ENCODE results near the gene SLC22A14.
"Not testable (repeated sequence)": the region's sequence is repeated elsewhere in the genome, so short reads cannot be mapped to it uniquely, and the experiment has no call there.

Gene SLC22A14, protein sequence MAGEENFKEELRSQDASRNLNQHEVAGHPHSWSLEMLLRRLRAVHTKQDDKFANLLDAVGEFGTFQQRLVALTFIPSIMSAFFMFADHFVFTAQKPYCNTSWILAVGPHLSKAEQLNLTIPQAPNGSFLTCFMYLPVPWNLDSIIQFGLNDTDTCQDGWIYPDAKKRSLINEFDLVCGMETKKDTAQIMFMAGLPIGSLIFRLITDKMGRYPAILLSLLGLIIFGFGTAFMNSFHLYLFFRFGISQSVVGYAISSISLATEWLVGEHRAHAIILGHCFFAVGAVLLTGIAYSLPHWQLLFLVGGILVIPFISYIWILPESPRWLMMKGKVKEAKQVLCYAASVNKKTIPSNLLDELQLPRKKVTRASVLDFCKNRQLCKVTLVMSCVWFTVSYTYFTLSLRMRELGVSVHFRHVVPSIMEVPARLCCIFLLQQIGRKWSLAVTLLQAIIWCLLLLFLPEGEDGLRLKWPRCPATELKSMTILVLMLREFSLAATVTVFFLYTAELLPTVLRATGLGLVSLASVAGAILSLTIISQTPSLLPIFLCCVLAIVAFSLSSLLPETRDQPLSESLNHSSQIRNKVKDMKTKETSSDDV
- 0.13 to 0.26 reads per million in 2 donors for total RNA-seq

DNA sequence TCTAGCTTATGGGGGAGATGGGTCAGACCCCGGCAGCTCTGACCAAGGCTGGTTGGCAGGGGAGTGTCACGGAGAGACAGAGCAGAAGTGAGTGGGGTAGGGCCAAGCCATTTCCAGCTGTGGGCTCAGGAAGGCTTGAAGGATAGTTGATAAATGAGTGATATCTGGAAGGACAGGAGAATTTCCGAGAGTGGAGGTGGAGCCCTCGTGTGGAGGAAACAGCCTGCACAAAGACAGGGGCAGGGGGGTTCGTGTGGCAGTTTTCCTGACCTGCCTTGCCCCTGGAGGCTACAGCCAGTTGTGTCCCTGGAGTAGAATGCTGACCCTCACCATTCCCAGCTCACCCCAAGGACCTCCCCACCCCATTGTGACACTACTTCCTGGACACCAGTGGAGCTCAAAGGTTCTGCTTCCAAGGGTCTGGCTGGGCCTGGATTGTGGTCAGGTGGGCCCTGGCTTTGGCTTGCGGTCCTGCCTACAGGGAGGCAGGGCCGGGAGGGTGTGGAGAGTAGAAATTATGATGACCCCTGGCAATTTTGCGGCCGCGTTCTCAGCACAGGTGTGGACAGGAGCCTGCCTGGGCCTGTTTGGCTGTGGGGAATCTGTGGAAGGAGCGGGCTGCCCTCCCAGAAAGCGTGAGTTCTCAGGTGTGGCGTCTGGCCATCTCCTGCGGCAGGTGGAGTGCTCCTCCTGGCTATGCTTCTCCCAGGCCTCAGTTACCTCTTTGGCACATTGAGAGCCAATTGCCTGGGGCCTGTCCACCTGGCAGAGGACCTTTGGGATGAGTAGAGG is at the start of gene SLC22A14:
TSS of gene SLC22A14 (plus strand) at position 400 of the 792 bp plus-strand sequence. CDS start 23,733 bp downstream, outside the sequence.
- DNase-seq = no peak

DNA sequence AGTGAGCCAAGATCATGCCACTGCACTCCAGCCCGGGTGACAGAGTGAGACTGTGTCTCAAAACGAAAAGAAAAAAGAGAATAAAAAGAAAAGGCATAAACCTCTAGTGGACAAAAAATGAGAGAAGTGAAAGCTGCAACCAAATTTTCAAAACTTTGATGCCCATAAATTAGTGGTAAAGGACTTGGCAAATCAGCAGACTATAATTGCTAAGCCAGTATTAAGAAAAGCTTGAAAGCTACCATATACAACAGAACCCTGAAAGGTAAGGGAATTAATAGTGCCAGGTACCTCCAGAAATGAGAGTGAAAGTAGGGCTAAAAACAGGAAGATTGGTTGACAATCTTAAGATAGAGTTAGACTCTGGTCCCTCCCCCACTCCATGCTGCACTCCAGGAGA is 49.4 kb upstream of the SLC22A14 start:
- no peak for DNase-seq

DNA sequence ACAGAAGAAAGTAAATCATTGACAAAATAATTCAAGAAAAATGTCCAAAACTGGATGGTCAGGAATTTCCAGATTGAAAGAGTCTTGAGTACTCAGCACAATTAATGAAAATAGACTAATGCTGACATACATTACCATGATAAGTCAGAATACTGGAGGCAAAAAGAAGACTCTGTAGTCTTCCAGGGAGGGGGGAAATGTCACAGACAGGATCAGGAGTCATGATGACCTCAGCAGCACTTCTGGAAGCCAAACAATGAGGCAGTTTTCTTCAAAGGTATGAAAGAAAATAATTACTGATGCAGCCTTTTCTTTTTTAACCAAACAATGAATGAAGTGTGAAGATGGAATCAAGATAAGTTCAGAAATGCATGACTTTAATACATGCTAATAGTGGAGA is 46.6 kb upstream of the SLC22A14 start:
- no peak for DNase-seq

DNA sequence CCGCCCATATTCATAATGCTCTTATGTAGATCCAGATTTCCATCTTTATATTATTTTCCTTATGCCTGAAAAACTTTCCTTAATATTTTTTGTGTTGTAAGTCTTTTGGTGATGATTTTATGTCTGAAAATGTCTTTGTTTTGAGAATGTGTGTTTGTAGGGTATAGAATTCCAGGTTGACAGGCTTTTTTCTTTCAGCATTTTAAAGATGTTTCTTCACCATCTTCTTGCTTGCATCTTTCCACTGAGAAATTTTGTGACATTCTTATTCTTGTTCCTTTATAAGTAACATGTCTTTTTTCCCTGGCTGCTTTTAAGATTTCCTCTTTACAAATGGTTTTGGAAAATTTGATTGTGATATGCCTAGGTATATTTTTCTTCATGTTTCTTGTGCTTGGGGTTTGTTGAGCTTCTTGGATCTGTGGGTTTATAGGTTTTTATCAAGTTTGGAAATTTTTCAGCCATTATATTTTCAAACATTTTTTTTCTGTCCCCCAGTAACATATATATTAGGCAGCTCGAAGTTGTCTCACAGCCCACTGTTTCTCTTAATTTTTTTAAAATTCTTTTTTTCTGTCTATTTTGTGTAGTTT is 43.6 kb upstream of the SLC22A14 start:
- no peak for DNase-seq

DNA sequence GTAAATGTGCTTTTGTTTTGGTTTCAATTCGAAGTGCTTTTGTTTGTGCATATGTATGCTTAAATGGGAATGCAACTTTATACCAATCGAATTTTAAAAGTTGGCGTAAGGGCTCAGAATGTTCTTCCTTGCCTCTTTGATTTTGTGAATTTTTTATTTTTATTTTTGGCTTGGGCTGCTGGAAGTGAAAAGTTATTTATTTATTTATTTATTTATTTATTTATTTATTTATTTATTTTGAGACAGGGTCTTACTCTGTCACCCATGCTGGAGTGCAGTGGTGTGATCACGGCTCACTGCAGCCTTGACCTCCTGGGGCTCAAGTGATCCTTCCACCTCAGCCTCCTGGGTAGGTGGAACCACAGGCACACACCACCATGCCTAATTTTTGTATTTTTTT is 39.3 kb upstream of the SLC22A14 start:
- not testable (repeated sequence) for DNase-seq

DNA sequence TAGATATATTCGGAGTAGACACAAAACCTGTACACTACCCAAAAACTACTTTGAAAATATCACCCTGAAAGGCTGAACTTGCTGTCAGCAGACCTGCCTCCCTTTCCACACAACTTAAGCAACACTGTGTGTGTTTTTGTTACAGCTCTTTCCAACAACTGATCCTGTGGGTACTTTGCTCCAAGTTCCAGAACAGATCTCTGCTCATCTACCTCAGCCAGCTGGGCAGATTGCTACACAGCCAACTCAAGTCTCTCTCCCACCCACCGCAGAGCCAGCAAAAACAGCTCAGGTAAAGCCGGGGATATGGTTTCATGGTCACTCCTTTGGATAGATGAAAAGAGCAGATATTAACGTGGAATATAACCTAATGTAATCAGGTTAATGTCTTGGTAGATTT is 36.2 kb upstream of the SLC22A14 start:
- DNase-seq = no peak

DNA sequence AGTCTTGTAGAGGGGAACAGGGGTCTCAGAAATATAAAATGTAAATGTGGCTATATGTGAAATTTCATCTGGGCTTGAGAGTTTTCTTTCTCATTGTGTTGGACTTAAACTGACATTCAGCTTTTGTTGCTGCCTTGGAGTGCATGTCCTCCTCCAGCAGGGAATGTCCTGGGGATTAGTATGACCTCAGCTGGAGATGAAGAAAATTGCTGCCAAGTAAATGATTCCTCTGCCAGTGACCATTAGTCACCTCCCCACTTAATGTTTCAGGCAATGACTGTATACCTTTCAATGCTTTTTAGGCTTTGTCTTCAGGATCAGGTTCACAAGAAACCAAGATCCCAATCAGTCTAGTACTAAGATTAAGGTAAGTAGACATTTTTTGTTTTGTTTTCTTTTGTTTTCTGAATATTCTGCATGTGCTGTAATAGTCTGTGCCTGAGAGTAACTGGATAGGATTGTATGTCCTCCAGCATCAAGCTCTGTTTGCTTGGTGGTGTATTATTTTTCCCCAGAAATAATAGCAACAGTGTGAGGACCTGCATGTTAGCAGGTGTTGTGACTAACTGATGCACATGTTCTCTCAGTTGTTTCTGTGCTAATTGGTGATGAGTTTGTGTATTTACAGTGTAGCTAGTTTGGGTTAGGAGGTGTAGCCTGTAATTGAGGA is 34.6 kb upstream of the SLC22A14 start:
- no peak for DNase-seq

DNA sequence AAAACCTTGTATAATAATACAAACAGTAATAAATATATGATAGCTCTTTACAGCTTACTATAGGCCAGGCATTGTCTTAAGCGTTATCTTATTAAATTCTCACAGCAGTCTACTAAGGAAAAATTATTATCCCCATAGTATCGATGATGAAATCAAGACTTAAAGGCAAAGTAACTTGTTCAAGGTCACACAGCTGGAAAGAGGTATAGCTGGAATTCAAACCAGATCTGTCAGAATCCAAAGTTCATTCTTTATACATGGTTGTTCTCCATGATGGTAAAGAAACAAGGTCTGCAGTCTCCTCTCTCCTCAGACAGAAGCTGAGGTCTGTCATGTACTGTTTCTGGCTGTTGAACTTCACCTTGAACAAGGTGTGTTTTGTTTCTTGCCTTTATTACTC is 31.9 kb upstream of the SLC22A14 start:
- no peak for DNase-seq

DNA sequence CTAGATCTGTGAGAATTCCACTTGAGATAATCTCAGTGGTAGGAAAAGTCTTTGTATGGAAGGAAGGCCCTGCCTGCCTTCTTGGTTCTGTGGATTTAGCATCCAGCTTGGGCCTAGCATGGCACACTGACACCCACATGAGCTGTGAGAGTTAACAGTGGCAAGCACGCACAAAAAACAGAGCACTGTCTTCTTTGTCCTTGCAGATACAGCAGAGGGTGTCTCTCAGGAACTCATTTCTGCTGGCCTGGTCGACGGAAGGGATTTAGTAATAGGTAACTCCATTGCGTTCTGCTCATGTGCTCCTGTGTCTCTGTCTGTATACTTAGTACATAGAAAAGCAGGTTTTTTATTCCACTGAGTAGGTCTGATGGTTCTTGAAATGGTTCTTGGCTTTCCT is 30.9 kb upstream of the SLC22A14 start:
- no peak for DNase-seq

DNA sequence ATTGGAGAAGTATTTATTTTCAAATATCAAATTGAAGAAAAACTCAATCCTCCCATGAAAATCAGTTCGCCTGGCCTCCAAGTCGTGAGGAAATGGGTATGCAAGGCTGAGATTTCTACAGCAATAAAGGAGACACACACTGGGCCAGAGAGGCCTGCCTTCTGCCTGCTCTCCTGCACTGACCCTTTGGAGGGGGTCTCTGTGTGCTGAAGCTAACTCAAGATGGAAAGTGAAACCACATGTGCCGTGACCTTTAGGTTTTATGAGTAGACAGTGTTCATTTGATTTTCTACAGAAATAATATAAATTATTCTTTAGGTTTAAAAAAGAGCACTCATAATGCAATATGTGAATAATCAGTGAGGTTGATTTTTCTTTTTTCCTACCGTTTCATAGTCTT is 28.4 kb upstream of the SLC22A14 start:
- DNase-seq = no peak

DNA sequence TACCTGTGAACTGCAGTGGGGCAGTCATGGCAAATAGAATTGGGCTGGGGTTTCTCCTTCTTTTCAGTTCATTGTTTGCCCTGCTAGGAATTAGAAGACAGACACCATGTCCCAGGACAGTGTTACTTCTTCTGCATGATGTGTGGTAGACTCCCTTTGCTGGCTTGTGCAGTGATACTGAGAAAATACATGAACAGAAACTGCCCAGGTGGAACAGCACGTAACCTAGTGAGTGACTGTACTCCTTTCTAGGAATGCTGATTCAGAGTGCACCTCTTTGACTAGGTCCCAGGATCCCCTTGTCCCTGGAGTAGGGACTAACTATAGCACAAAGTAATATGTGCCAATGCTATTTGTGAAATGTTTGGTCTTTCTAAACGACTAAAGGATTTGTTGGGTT is 27.2 kb upstream of the SLC22A14 start:
- no peak for DNase-seq

DNA sequence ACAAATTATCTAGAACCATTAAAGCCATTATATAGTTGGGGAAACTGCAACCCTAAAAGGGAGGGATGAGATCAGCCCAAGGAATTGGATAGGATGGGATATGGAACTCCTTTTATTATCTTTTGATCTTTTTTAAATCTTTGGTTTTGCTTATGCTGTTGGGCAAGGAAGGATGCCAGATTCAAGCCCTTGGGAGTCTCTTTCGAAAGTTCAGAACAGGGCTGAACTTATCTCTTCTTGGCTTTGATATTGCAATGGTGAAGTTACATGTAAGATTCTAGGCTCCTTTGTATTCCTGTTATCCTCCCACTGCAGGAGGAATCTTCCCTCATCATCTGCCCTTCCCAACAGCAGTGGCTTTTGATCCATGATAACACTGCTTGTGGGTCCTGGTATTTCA is 26.5 kb upstream of the SLC22A14 start:
- DNase-seq = no peak

DNA sequence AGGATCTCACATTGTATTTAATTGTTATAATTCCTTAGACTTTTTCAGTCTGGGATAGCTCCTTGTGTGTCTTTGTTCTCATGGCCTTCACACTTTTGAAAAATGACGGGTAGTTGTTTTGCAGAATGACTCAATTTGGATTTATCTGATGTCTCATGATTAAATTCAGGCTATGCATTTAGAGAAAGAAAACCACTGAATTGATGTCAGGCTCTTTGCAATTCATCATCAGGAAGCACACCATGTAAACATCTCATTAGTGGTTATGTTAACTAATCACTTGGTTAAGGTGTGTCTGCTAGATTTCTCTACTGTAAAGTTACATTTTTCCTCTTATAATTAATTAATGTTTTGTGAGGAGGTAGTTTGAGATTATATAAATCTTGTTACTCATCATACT is 24.5 kb upstream of the SLC22A14 start:
- no peak for DNase-seq

DNA sequence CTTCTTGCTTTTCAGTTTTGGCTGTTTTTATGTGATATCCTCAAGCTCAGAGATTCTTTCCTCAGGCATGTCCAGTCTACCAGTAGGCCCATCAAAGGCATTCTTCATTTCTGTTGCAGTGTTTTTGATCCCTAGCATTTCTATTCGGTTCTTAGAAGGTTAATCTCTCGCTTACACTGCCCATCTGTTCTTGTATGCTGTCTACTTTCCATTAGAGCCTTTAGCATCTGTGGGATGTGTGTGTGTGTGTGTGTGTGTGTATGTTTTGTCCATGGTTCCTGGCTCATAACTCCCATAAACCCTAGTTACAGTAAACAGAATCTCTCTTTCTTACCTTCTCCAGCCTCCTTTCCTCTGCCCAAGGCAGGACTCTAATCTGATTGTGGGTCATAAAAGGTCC is 21.6 kb upstream of the SLC22A14 start:
- DNase-seq = no peak

DNA sequence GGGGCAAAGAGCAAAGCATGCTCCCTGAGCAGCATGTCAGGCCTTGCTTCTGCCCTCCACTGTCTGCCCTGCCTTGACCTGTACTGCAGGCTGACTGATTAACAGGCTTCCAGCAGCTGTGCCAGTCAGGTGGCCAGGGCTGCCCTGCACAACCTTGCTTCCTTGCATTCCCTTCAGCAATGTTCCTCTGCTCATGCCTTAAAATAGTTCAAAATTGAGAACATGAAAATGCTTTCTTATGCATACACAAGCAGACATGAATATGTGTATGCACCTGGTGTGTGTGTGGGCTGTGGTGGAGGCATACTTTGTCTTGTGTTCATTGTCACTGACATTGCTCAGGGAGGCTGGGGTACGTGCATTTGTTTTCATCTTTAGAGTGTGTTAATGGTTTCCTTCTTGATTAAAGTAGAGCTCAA is 17.7 kb upstream of the SLC22A14 start:
- DNase-seq = no peak

DNA sequence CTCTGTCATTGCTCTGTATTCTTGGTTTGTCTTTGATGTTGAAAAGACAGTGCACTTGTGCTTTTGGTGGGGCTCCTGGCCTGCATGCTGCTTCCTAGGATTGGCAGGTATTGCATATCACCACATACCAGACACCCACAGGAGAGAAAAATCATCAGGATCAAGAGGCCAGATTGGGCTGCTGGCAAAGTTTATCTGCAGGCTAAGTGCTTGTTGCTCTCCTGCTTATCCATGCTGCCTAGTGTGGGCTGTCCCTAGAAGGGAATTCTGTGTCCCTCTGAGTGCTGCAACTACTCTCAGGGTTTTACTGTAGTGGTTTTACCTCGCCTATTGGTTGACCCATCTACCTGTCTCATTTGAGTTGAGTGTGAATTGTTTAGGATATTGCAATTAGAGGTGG is 17.3 kb upstream of the SLC22A14 start:
- DNase-seq = no peak

DNA sequence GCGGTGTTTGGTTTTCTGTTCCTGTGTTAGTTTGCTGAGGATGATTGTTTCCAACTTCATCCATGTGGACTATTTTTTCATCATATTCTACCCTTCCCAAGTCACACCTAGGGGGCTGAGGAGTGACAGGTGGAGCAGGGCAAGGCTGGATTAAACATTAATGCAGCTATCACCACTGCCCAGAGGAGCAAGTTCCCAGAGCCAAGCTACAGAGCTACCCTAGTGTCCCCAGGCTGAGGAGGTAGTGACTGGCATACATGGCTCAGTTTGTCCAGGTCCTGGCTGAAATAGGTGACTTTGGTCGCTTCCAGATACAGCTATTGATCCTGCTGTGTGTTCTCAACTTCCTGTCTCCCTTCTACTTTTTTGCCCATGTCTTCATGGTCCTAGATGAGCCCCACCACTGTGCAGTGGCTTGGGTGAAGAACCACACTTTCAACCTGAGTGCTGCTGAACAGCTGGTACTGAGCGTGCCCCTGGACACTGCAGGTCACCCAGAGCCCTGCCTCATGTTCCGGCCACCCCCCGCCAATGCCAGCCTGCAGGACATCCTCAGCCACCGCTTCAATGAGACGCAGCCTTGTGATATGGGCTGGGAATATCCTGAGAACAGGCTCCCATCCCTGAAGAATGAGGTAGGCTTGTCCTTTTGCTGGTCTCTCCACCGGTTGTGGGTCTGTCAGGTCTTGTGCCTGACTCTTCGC is 16.3 kb upstream of the SLC22A14 start, which contains the start of gene SLC22A13:
TSS of gene SLC22A13 (plus strand) at position 209 of the 704 bp plus-strand sequence. CDS start at position 258, 49 bp downstream.
- no peak for DNase-seq

DNA sequence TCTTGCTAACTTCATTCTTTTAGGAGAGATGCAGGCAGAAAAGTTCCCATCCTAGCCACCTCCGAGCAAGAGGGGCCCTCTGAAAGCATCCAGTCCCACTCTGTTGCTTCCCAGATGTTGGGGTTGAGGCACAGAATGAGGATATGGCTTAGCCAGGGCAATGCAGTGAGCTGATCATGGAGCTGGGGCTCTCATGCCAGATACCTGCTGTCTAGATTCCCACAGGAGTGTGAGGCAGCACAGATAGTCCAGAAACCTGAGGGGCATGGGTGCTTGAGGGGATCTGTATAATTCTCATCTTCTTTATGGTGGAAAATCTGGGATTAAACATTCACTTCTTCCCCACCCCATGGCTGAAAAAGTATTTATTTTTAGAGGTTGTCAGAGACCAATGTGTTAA is 15.3 kb upstream of the SLC22A14 start:
- DNase-seq = no peak

DNA sequence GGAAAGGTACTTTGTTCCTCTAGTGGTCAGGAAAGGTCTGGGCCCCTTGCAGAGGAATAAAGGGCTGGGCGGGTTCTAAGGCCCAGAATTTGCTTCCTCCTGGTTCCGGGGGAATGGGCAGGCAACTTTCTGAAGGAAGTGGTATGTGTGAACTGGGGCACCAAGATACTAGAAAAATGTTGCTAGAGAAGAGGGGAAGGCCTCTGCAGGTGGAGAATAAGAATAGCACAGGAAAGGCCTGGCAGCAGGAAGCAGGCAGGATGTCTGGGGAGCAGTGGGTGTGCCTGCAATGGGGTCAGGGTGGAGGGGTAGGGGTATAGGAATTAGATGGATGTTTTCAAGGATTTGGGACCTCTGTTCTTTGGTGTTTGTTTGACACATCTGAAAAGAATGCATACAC is 14.4 kb upstream of the SLC22A14 start:
- no peak for DNase-seq

DNA sequence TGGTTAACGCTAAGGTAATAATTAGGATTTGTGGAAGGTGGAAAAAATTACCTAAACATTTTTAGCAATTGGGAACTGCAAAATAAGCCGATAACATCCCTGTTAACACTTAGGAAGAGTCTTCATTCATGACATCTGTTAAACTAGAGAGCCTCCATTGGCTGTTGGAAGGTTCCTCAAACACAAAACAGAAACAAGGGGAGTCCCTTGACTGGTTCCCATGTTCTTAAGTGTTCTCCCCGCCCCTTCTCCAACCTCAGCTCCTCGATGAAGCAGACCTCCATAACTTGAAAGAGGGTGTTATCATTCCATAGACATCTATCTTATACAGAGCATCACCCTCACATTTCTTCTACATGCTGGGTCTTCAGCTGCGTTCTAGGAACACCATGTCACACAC is 14.0 kb upstream of the SLC22A14 start:
- no peak for DNase-seq

DNA sequence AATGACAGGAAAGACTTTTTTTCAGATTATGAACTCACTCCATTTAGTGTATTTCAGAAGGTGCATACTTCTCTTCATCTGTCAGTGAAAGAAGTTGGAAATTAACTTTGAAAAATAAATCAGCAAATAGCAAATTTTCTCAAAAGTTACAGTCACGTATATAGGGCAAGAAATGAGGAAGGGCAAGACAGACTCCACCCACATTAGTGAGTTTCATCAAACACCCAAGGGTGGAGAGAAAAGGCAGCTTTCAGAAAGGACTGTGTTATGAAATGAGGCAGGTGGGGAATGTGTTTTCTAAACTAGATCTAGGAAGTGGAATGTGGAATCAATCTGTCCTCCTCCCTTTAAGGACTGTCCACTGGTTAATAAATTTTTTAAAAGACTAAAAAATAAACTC is 13.6 kb upstream of the SLC22A14 start:
- DNase-seq = no peak

DNA sequence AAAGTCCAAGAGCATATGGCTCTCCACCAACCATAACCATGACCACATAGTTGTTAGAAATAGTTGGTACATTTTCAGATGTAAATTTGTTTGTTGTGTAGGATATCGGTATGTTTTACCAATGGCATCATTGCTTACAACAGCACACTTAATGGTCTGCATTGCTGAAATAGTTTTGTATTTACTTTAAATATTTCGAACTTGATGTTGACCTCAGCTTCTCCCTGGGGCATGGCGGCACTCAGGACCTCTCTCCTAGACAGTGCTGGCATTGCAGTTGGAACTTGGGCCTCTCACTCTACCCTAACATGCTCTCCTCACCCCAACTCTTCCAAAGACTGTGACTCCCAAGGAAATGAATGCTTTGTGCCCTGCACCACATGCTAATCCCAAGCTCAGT is 11.5 kb upstream of the SLC22A14 start:
- DNase-seq = no peak

All from activated gamma-delta T cell (primary cell).